Endothelial cell of umbilical vein (primary cell): ENCODE measurements around the gene DCHS2. TPM values are rescaled to one million over a fixed set of nuclear protein-coding genes. Genes with fewer than 3 reads are reported as not detected.

Experiments used
- BruUV-seq: library from RNA; stranded (reverse); fragments of 400-500 nt; replicated peaks from 2 replicates; lab custom pipeline; 2021; lab: Mats Ljungman, UMichigan
- CTCF ChIA-PET: fragments of 300-600, 350-600 bp; sonication (Branson Sonifier 250); formaldehyde crosslinking; loops from one replicate; lab custom pipeline; 2021; ENCODE audit warnings: antibody characterized with exemption, inconsistent platforms; lab: Charles Lee
- POLR2A ChIA-PET: fragments of 300-600, 350-600 bp; sonication (Branson Sonifier 250); formaldehyde crosslinking; loops from one replicate; lab custom pipeline; 2021; ENCODE audit warnings: antibody characterized with exemption, inconsistent platforms; lab: Charles Lee
- DNase-seq: peaks from one replicate; pipeline ENCODE4 v3.0.0-alpha.2; 2011; ENCODE audit warnings: low read depth, low spot score
- FAIRE-seq: peaks from 2 replicates; lab custom pipeline; 2011; peaks lifted over from hg19 to GRCh38; lab: Jason Lieb, UNC
- H2AFZ ChIP-seq: 2 replicates; pipeline ENCODE4 v1.6.0; 2012; ENCODE audit warnings: low read depth, low read length, control low read depth, inconsistent platforms
- H3K27ac ChIP-seq: 2 replicates; pipeline ENCODE4 v1.5.1; 2011; ENCODE audit warnings: low read depth, mild to moderate bottlenecking, control low read depth, low read length, moderate library complexity; ENCODE audit not compliant: insufficient read depth
- H3K27me3 ChIP-seq, 2 experiments: 2 replicates each; pipeline versions ENCODE4 v1.6.0 to v1.6.1; 2011; ENCODE audit warnings: low read length in 2 of 2, mixed read lengths in 1 of 2; ENCODE audit not compliant: control insufficient read depth in 2 of 2, insufficient read depth in 2 of 2
- H3K36me3 ChIP-seq, 2 experiments: 2 replicates in 1 of 2; 3 replicates in 1 of 2; pipeline ENCODE4 v1.5.1; 2011; ENCODE audit warnings: low read length in 2 of 2, mild to moderate bottlenecking in 1 of 2, moderate library complexity in 1 of 2; ENCODE audit not compliant: control insufficient read depth in 2 of 2, insufficient read depth in 2 of 2; ENCODE audit errors: extremely low read depth in 1 of 2
- H3K4me1 ChIP-seq: 3 replicates; pipeline ENCODE4 v1.5.1; 2011; ENCODE audit warnings: mild to moderate bottlenecking, low read length; ENCODE audit not compliant: control insufficient read depth, insufficient read depth; ENCODE audit errors: extremely low read depth
- H3K4me2 ChIP-seq: 2 replicates; pipeline ENCODE4 v1.6.1; 2011; ENCODE audit warnings: low read length, control low read depth, mixed read lengths; ENCODE audit not compliant: insufficient read depth
- H3K4me3 ChIP-seq, 3 experiments: fragments of 200-600 bp in 1 of 3; sonication (generic), shearing (Covaris generic) in 1 of 3; replicated peaks in 1 of 3; 2 replicates each; pipeline ENCODE4 v1.5.1; 2011 to 2016; ENCODE audit warnings: control low read depth in 3 of 3, low read length in 3 of 3, mild to moderate bottlenecking in 2 of 3, inconsistent platforms in 1 of 3, low read depth in 1 of 3, moderate library complexity in 1 of 3; ENCODE audit not compliant: insufficient read depth in 1 of 3
- H3K79me2 ChIP-seq: 2 replicates; pipeline ENCODE4 v1.6.0; 2012; ENCODE audit warnings: low read length, inconsistent platforms; ENCODE audit not compliant: control insufficient read depth, insufficient read depth
- H3K9ac ChIP-seq: replicated peaks from 2 replicates; pipeline ENCODE3; 2011; ENCODE audit warnings: low read length, control low read depth; ENCODE audit not compliant: insufficient read depth; ENCODE audit errors: extremely low read depth
- H3K9me1 ChIP-seq: replicated peaks from 3 replicates; pipeline ENCODE4 v1.6.0; 2011; ENCODE audit warnings: mild to moderate bottlenecking, low read length; ENCODE audit not compliant: control insufficient read depth, insufficient read depth; ENCODE audit errors: extremely low read depth
- H3K9me3 ChIP-seq: replicated peaks from 2 replicates; pipeline ENCODE4 v1.5.1; 2012; ENCODE audit warnings: low read length, inconsistent platforms; ENCODE audit not compliant: control insufficient read depth, insufficient read depth
- H4K20me1 ChIP-seq: replicated peaks from 2 replicates; pipeline ENCODE3; 2011; ENCODE audit warnings: mild to moderate bottlenecking, low read length; ENCODE audit not compliant: control insufficient read depth, insufficient read depth; ENCODE audit errors: extremely low read depth
- CTCF ChIP-seq, 2 donors: IDR thresholded peaks; 1 replicate in 1 of 2; 2 replicates in 1 of 2; pipeline ENCODE4 v1.5.1; 2011; ENCODE audit warnings: low read length in 2 of 2, mild to moderate bottlenecking in 2 of 2, moderate library complexity in 2 of 2, control low read depth in 1 of 2, inconsistent platforms in 1 of 2, low read depth in 1 of 2; ENCODE audit not compliant: insufficient read depth in 1 of 2; ENCODE audit errors: extremely low read depth in 1 of 2
- EZH2 ChIP-seq: IDR thresholded peaks from 2 replicates; pipeline ENCODE4 v1.6.1; 2012; ENCODE audit warnings: borderline replicate concordance, low read depth, mild to moderate bottlenecking, moderate library complexity, low read length, inconsistent platforms; ENCODE audit not compliant: severe bottlenecking
- FOS ChIP-seq: IDR thresholded peaks from 2 replicates; pipeline ENCODE4 v1.6.1; 2011; ENCODE audit warnings: mild to moderate bottlenecking, low read length, moderate library complexity, borderline replicate concordance; ENCODE audit not compliant: insufficient read depth
- GATA2 ChIP-seq: IDR thresholded peaks from 2 replicates; pipeline ENCODE4 v1.7.0; 2011; ENCODE audit warnings: low read depth, mild to moderate bottlenecking, moderate library complexity, mixed read lengths, low read length; ENCODE audit not compliant: insufficient read length, insufficient read depth
- JUN ChIP-seq: IDR thresholded peaks from 2 replicates; pipeline ENCODE4 v1.6.1; 2011; ENCODE audit warnings: borderline replicate concordance, low read depth; ENCODE audit not compliant: insufficient read length, insufficient read depth
- MAX ChIP-seq: IDR thresholded peaks from 2 replicates; pipeline ENCODE4 v1.6.1; 2011; ENCODE audit not compliant: insufficient read depth, insufficient read length
- MYC ChIP-seq: IDR thresholded peaks from one replicate; pipeline ENCODE4 v1.6.1; 2011; ENCODE audit warnings: mild to moderate bottlenecking, low read depth, low read length
- POLR2A ChIP-seq: IDR thresholded peaks from 2 replicates; pipeline ENCODE4 v1.6.1; 2012; ENCODE audit warnings: low read depth, mild to moderate bottlenecking, control low read depth, low read length
- POLR2AphosphoS5 ChIP-seq: IDR thresholded peaks from 2 replicates; pipeline ENCODE4 v1.6.1; 2012; ENCODE audit warnings: low read depth, mild to moderate bottlenecking, control low read depth, low read length, moderate library complexity; ENCODE audit not compliant: insufficient read depth
- dilution Hi-C: fragments of 300-500 bp; cut with MboI; formaldehyde crosslinking; loops from one replicate; pipeline ENCODE4 v1.15.0; 2019; ENCODE audit warnings: low sequenced_read_pairs; ENCODE audit not compliant: extremely low pct_ligation_motif_present
- intact Hi-C: fragments of 100-400 bp; cut with micrococcal nuclease; formaldehyde crosslinking; loops from one replicate; pipeline ENCODE4 v1.10.0; 2022
- polyA plus RNA-seq, 4 experiments: library from polyadenylated mRNA; depleted of rRNA in 3 of 4; stranded (reverse) in 3 of 4; unstranded in 1 of 4; fragments of >200 nt; gene quantifications; 2 replicates each; pipeline versions ENCODE4 v1.2.1 to v1.2.3, GENCODE V29; 2011 to 2012; ENCODE audit warnings: missing spikeins in 1 of 4
- total RNA-seq: library from RNA; stranded (reverse); gene quantifications from 2 replicates; pipeline ENCODE4 v1.2.3, GENCODE V29; 2021

DCHS2 gene
- total and polyA plus RNA-seq, 2 donors (not counting 3 experiments of a cell fraction or from before 2014, with no cell fraction given): not detected

GRCh38 chr4:154444958-154445357 lies 46.6 kb downstream of the DCHS2 start:
- Histone ChIP-seq H3K4me2 (no peak overlapping the region), H3K9ac (no peak overlapping the region), H3K36me3 (no peaks in the 10 kb centered on the region), H3K79me2 (no peaks in the 10 kb centered on the region), H3K4me3 (no peak overlapping the region), H4K20me1 (no peaks in the 10 kb centered on the region), H3K4me1 (no peaks in the 10 kb centered on the region), H3K9me1 (no peaks in the 10 kb centered on the region), H3K9me3 (no peaks in the 10 kb centered on the region), H2AFZ (no peak overlapping the region), H3K27ac (no peak overlapping the region), H3K27me3 (no peaks in the 10 kb centered on the region)
- intact Hi-C loops: no loop called here
- no peak for DNase-seq
- TF ChIP-seq CTCF (IDR thresholded peaks at IDR 0.05; ENCODE audit: extremely low read depth in 1 of 2, insufficient read depth in 1 of 2, low read depth in 1 of 2, low read length in 2 of 2): no peak
- no peak for TF ChIP-seq GATA2
- TF ChIP-seq EZH2: no peak
- TF ChIP-seq MYC: no peak
- TF ChIP-seq MAX: no peak
- no peak for TF ChIP-seq FOS
- no peak for TF ChIP-seq JUN
- no peak for TF ChIP-seq POLR2A
- TF ChIP-seq POLR2AphosphoS5: no peak
- ChIA-PET POLR2A (no interaction called here), CTCF (no interaction called here)
- no TSS peak for BruUV-seq
- FAIRE-seq: no peak
- dilution Hi-C loops: no loop called here
